OCI-LY7 (cell line): ENCODE data around the gene DLGAP1. TPM values are rescaled to one million over a fixed set of nuclear protein-coding genes. Genes with fewer than 3 reads are reported as not detected.

Experiments
- BruUV-seq: library from RNA; stranded (reverse); fragments of 400-500 nt; replicated peaks from 2 replicates; lab custom pipeline; 2021; lab: Mats Ljungman, UMichigan
- CTCF ChIA-PET: fragments of 300-600 bp; sonication (Branson Sonifier 250); formaldehyde crosslinking; loops from one replicate; lab custom pipeline; 2022; ENCODE audit warnings: antibody characterized with exemption; ENCODE audit not compliant: unreplicated experiment; lab: Charles Lee
- POLR2A ChIA-PET: fragments of 300-600 bp; sonication (Branson Sonifier 250); formaldehyde crosslinking; loops from one replicate; lab custom pipeline; 2022; ENCODE audit warnings: antibody characterized with exemption; lab: Charles Lee
- DNase-seq: peaks from one replicate; pipeline ENCODE4 v3.0.0-alpha.2; 2015; ENCODE audit warnings: low spot score
- H2AFZ ChIP-seq: fragments of 200-600 bp; sonication (generic), shearing (Covaris generic); 2 replicates; pipeline ENCODE4 v1.6.1; 2014; ENCODE audit warnings: mild to moderate bottlenecking, antibody characterized with exemption, low read length, moderate library complexity
- H3K27ac ChIP-seq: fragments of 200-600 bp; sonication (generic); 2 replicates; pipeline ENCODE4 v1.5.1; 2014; ENCODE audit warnings: mixed run types, low read depth, mild to moderate bottlenecking, moderate library complexity, low read length, inconsistent platforms; ENCODE audit not compliant: poor library complexity, severe bottlenecking
- H3K36me3 ChIP-seq: fragments of 200-600 bp; sonication (generic); 2 replicates; pipeline ENCODE4 v1.6.1; 2014; ENCODE audit warnings: mild to moderate bottlenecking, antibody characterized with exemption, low read length, moderate library complexity, mixed read lengths; ENCODE audit not compliant: insufficient read depth
- H3K4me1 ChIP-seq: fragments of 200-600 bp; sonication (generic); 2 replicates; pipeline ENCODE4 v1.5.1; 2014; ENCODE audit warnings: mild to moderate bottlenecking, low read length; ENCODE audit not compliant: insufficient read depth, poor library complexity, severe bottlenecking
- H3K4me2 ChIP-seq: fragments of 200-600 bp; sonication (generic); 2 replicates; pipeline ENCODE4 v1.6.1; 2014; ENCODE audit warnings: mild to moderate bottlenecking, low read length
- H3K4me3 ChIP-seq: fragments of 200-600 bp; sonication (generic); 2 replicates; pipeline ENCODE4 v1.5.1; 2014; ENCODE audit warnings: mild to moderate bottlenecking, low read depth, low read length; ENCODE audit not compliant: poor library complexity, severe bottlenecking
- H3K79me2 ChIP-seq: fragments of 200-600 bp; sonication (generic); 2 replicates; pipeline ENCODE4 v1.6.1; 2016; ENCODE audit warnings: low read depth, mild to moderate bottlenecking, low read length, moderate library complexity, mixed read lengths; ENCODE audit not compliant: insufficient read depth
- H3K9me2 ChIP-seq: fragments of 200-600 bp; sonication (generic); 2 replicates; pipeline ENCODE4 v1.6.1; 2016; ENCODE audit warnings: mild to moderate bottlenecking, low read length, mixed read lengths; ENCODE audit not compliant: insufficient read depth
- H3K9me3 ChIP-seq: fragments of 200-600 bp; sonication (generic); 2 replicates; pipeline ENCODE4 v1.6.1; 2014; ENCODE audit warnings: mild to moderate bottlenecking, mixed run types, low read length, mixed read lengths
- H4K20me1 ChIP-seq: fragments of 200-600 bp; sonication (generic); 2 replicates; pipeline ENCODE4 v1.6.1; 2014; ENCODE audit warnings: mild to moderate bottlenecking, antibody characterized with exemption, low read length, moderate library complexity, mixed read lengths; ENCODE audit not compliant: insufficient read depth
- CTCF ChIP-seq: fragments of 200-600 bp; sonication (generic); conservative IDR thresholded peaks from 2 replicates; pipeline ENCODE4 v1.5.1; 2014; ENCODE audit warnings: mild to moderate bottlenecking, antibody characterized with exemption, low read length, moderate library complexity, mixed read lengths
- EZH2phosphoT487 ChIP-seq: fragments of 200-600 bp; sonication (generic); IDR thresholded peaks from 2 replicates; pipeline ENCODE4 v1.6.1; 2018; ENCODE audit warnings: low read depth, borderline replicate concordance, mild to moderate bottlenecking, mixed run types, antibody characterized with exemption, low read length, moderate library complexity, mixed read lengths
- intact Hi-C: fragments of 100-400 bp; cut with micrococcal nuclease; formaldehyde crosslinking; loops from one replicate; pipeline ENCODE4 v1.10.0; 2022; ENCODE audit not compliant: unreplicated experiment
- total RNA-seq, 2 experiments: library from RNA; depleted of rRNA in 1 of 2; stranded (reverse); fragments of >200 nt in 1 of 2; shearing (Covaris generic) in 1 of 2; gene quantifications; 2 replicates each; pipeline ENCODE4 v1.2.3, GENCODE V29; 2014 to 2022

Gene DLGAP1
- total RNA-seq, 2 experiments from 2014 or later = 0.22 TPM; not detected in 1

GRCh38 chr18:3869848-3870247, 585.3 kb downstream of the DLGAP1 start:
- CTCF ChIA-PET = interaction anchor here (0.5 to 1.5 kb wide), 3 partner anchors 8 to 203 kb away, joined by 3 to 9 read pairs (median 3); no protein-coding TSS in a partner anchor
- no TSS peak for BruUV-seq

GRCh38 chr18:3867864-3868311, 587.2 kb downstream of the DLGAP1 start:
- no peak overlapping the region for H3K4me3 ChIP-seq
- H3K27ac ChIP-seq = no peak overlapping the region
- TF ChIP-seq CTCF (no peak), EZH2phosphoT487 (no peak)
- ChIA-PET POLR2A (interaction anchor here (0.7 to 1.2 kb wide), 4 partner anchors 9 to 1301 kb away, joined by 3 read pairs; no protein-coding TSS in a partner anchor), CTCF (interaction anchor here (0.7 to 1.1 kb wide), 2 partner anchors 9 to 38 kb away, joined by 3 to 4 read pairs; no protein-coding TSS in a partner anchor)
- no TSS peak for BruUV-seq
- H3K4me2 ChIP-seq = no peak overlapping the region
- H4K20me1 ChIP-seq = no peaks in the 10 kb centered on the region
- no peaks in the 10 kb centered on the region for H3K79me2 ChIP-seq
- no peak for DNase-seq
- no peaks in the 10 kb centered on the region for H3K9me2 ChIP-seq
- H3K4me1 ChIP-seq = peaks cover 7% of the 10 kb centered on the region
- no peaks in the 10 kb centered on the region for H3K36me3 ChIP-seq
- intact Hi-C loops = loop anchor here (5.0 kb wide), 2 partner anchors 166 to 586 kb away; no protein-coding TSS in a partner anchor
- no peak overlapping the region for H2AFZ ChIP-seq
- no peaks in the 10 kb centered on the region for H3K9me3 ChIP-seq

More at GRCh38 chr18:3869848-3870247, 585.3 kb downstream of the DLGAP1 start:
- intact Hi-C loops = loop anchor here (1.0 to 5.0 kb wide), 4 partner anchors 99 to 588 kb away; no protein-coding TSS in a partner anchor
- Histone ChIP-seq H3K4me1 (peaks cover 7% of the 10 kb centered on the region), H3K4me2 (no peak overlapping the region), H3K9me2 (no peaks in the 10 kb centered on the region), H3K9me3 (no peaks in the 10 kb centered on the region), H3K27ac (no peak overlapping the region), H3K79me2 (no peaks in the 10 kb centered on the region), H4K20me1 (no peaks in the 10 kb centered on the region), H2AFZ (no peak overlapping the region), H3K36me3 (no peaks in the 10 kb centered on the region), H3K4me3 (no peak overlapping the region)
- TF ChIP-seq CTCF (peak; percentile 76), EZH2phosphoT487 (no peak)
- peak; percentile 56 for DNase-seq
- POLR2A ChIA-PET = interaction anchor here (0.6 to 1.2 kb wide), 4 partner anchors 66 to 126 kb away, joined by 3 to 4 read pairs (median 3); no protein-coding TSS in a partner anchor

- Histone ChIP-seq H3K4me1 (peaks cover 2% of the 10 kb centered on the region), H3K9me3 (no peaks in the 10 kb centered on the region), H3K79me2 (no peaks in the 10 kb centered on the region), H3K9me2 (no peaks in the 10 kb centered on the region), H3K4me2 (no peak overlapping the region), H3K4me3 (no peak overlapping the region), H4K20me1 (no peaks in the 10 kb centered on the region), H2AFZ (no peak overlapping the region), H3K27ac (no peak overlapping the region), H3K36me3 (no peaks in the 10 kb centered on the region)
- DNase-seq = no peak
- intact Hi-C loops = loop anchor here (5.0 kb wide), 2 partner anchors 165 to 585 kb away; no protein-coding TSS in a partner anchor
- no TSS peak for BruUV-seq
- CTCF ChIA-PET = interaction anchor here (1.1 kb wide), 1 partner anchor 9 kb away, joined by 4 read pairs; no protein-coding TSS in a partner anchor
- POLR2A ChIA-PET = interaction anchor here (0.7 to 1.3 kb wide), 3 partner anchors 9 to 1301 kb away, joined by 3 read pairs; no protein-coding TSS in a partner anchor
- TF ChIP-seq EZH2phosphoT487 (no peak), CTCF (no peak)
Observed at GRCh38 chr18:3867236-3867635, 587.9 kb downstream of the DLGAP1 start.
